ENCODE results near the gene XRN1. TPM values are rescaled to one million over a fixed set of nuclear protein-coding genes. Genes with fewer than 3 reads are reported as not detected.
"Not testable (repeated sequence)": the region's sequence is repeated elsewhere in the genome, so short reads cannot be mapped to it uniquely, and the experiment has no call there.

Gene XRN1
- total RNA-seq, 4 donors from 2014 or later = 32.2 to 89.6 (median 36.6) TPM

DNA sequence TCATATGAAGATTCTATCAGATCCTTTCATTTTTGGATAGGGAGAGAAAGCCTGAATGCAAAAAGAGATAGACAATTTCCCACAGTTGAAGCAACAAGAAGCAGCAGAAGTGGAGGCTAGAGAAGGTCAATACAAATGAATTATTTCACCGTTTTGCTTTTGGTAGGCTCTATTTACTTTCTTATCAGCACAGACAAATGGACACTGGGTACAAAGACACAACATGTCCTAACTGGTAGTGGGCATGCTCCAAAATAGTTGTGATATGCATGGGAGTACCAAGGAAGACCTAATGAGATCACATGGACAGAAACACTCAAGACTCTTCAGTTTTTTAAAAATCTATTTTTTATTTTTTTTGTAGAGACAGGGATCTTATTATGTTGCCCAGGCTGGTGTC is 99.4 kb downstream of the XRN1 start:
- Histone ChIP-seq H3K4me1 (no peaks in the 10 kb centered on the region), H3K27me3 (no peaks in the 10 kb centered on the region), H3K27ac (no peak overlapping the region), H3K36me3 (peaks cover 72% of the 10 kb centered on the region), H3K4me3 (no peak overlapping the region), H3K9me3 (no peaks in the 10 kb centered on the region)
- 83% methylated on average over 1 of the region's 1 CpG for whole genome bisulfite sequencing
- no peak for DNase-seq (ENCODE audit: low spot score in 2 of 2)
- TF ChIP-seq, protein P1, sequence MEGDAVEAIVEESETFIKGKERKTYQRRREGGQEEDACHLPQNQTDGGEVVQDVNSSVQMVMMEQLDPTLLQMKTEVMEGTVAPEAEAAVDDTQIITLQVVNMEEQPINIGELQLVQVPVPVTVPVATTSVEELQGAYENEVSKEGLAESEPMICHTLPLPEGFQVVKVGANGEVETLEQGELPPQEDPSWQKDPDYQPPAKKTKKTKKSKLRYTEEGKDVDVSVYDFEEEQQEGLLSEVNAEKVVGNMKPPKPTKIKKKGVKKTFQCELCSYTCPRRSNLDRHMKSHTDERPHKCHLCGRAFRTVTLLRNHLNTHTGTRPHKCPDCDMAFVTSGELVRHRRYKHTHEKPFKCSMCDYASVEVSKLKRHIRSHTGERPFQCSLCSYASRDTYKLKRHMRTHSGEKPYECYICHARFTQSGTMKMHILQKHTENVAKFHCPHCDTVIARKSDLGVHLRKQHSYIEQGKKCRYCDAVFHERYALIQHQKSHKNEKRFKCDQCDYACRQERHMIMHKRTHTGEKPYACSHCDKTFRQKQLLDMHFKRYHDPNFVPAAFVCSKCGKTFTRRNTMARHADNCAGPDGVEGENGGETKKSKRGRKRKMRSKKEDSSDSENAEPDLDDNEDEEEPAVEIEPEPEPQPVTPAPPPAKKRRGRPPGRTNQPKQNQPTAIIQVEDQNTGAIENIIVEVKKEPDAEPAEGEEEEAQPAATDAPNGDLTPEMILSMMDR (IDR thresholded peaks at IDR 0.05) = no peak
- no peak for TF ChIP-seq POLR2AphosphoS5 (IDR thresholded peaks at IDR 0.05)
- no peak for TF ChIP-seq POLR2A (IDR thresholded peaks at IDR 0.05)
- TF ChIP-seq EP300 (IDR thresholded peaks at IDR 0.05) = no peak

DNA sequence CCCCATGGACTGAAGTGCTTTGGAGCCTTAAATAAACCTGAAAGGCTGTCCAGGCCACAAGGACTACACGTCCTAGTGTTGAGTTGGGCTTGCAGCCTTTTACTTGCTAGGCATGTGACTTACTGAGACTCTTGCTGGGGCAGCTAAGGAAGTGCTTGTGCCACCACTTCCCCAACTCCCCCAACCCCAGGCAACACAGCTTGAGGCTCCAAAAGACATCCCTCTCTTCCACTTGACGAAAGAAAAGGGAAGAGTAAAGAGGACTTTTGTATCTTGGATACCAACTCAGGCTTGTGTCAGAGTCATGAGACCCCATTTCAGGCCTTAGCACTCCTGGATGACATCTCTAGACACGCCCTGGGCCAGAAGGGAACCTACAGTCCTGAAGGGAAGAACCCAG is 109.8 kb downstream of the XRN1 start:
- no peaks in the 10 kb centered on the region for H3K9me3 ChIP-seq
- H3K36me3 ChIP-seq = peaks cover 52% of the 10 kb centered on the region
- no peak for TF ChIP-seq EP300 (IDR thresholded peaks at IDR 0.05)
- TF ChIP-seq, protein P1 (IDR thresholded peaks at IDR 0.05) = no peak
- no peak for TF ChIP-seq POLR2A (IDR thresholded peaks at IDR 0.05)
- no peak for TF ChIP-seq POLR2AphosphoS5 (IDR thresholded peaks at IDR 0.05)
- no peak for DNase-seq (ENCODE audit: low spot score in 2 of 2)
- no peak overlapping the region for H3K4me3 ChIP-seq
- H3K27me3 ChIP-seq = no peaks in the 10 kb centered on the region
- no peaks in the 10 kb centered on the region for H3K4me1 ChIP-seq
- 87% methylated on average over 3 of the region's 3 CpGs for WGBS
- H3K27ac ChIP-seq = no peak overlapping the region

DNA sequence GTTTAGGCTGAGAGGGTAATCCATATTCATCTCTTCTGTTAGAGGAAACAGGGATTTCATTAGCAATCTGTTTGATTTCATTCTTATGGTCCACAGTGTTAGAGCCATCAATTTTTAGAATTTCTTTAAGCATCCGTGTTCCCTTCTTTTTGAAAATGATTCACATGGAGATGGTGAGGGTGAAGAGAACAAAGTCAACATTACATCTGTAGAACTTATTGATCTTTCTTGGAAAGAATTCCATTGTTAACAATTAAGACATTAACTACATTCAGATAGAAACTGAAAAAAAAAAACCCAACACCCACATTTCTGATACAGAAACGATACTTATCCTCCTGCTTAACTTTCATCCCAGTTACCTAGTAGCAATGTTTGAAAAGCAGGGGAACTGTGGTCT is 115.4 kb downstream of the XRN1 start:
- H3K4me1 ChIP-seq = no peaks in the 10 kb centered on the region
- no peaks in the 10 kb centered on the region for H3K9me3 ChIP-seq
- no peak for DNase-seq (ENCODE audit: low spot score in 2 of 2)
- no peak overlapping the region for H3K27ac ChIP-seq
- TF ChIP-seq, protein P1 (IDR thresholded peaks at IDR 0.05) = no peak
- TF ChIP-seq POLR2AphosphoS5 (IDR thresholded peaks at IDR 0.05) (no peak), POLR2A (IDR thresholded peaks at IDR 0.05) (no peak)
- H3K36me3 ChIP-seq = peaks cover 65% of the 10 kb centered on the region
- H3K4me3 ChIP-seq = no peak overlapping the region
- no peaks in the 10 kb centered on the region for H3K27me3 ChIP-seq
- 91% methylated on average over 2 of the region's 2 CpGs for WGBS

GRCh38 chr3:142324275-142324953 is 123.4 kb downstream of the XRN1 start:
- WGBS = 100% methylated on average over 1 of the region's 1 CpG
- H3K4me3 ChIP-seq; H3K4me1 ChIP-seq; H3K27me3 ChIP-seq; DNase-seq (ENCODE audit: low spot score in 2 of 2); H3K9me3 ChIP-seq; H3K27ac ChIP-seq: not testable (repeated sequence)
- H3K36me3 ChIP-seq = peaks cover 28% of the 10 kb centered on the region

- Histone ChIP-seq H3K9me3 (no peaks in the 10 kb centered on the region), H3K27me3 (no peaks in the 10 kb centered on the region), H3K4me1 (no peaks in the 10 kb centered on the region), H3K36me3 (peaks cover 42% of the 10 kb centered on the region), H3K27ac (no peak overlapping the region), H3K4me3 (no peak overlapping the region)
- TF ChIP-seq, protein P1 (IDR thresholded peaks at IDR 0.05) = no peak
- TF ChIP-seq POLR2AphosphoS5 (IDR thresholded peaks at IDR 0.05) (no peak), POLR2A (IDR thresholded peaks at IDR 0.05) (no peak), EP300 (IDR thresholded peaks at IDR 0.05) (no peak)
- WGBS = 97% methylated on average over 3 of the region's 3 CpGs
- no peak for DNase-seq (ENCODE audit: low spot score in 2 of 2)
Measured at GRCh38 chr3:142319912-142320311, 127.9 kb downstream of the XRN1 start.

DNA sequence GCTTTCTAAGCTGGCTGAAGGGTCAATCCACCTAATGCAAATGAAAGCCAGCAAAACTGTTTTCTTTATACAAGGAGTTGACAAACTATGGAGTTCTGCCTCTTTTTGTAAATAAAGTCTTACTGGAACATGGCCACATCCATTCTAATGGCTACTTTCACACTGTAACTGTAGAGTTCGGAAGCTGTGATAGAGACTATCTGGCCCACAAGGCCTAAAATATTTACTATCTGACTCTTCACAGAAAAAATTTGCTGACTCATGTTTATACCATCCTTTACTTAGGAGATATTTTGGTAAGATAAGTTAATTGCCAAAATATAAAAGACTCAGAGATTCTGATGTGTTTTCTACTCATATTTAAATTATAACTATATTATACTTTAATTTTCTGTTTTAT is 128.7 kb downstream of the XRN1 start:
- H3K36me3 ChIP-seq = peaks cover 42% of the 10 kb centered on the region

More for the DNA sequence above, 128.7 kb downstream of the XRN1 start:
- no peaks in the 10 kb centered on the region for H3K9me3 ChIP-seq
- H3K4me3 ChIP-seq = no peak overlapping the region
- 95% methylated on average over 1 of the region's 1 CpG for WGBS
- TF ChIP-seq POLR2AphosphoS5 (IDR thresholded peaks at IDR 0.05) (no peak), POLR2A (IDR thresholded peaks at IDR 0.05) (no peak), EP300 (IDR thresholded peaks at IDR 0.05) (no peak)
- TF ChIP-seq, protein P1 (IDR thresholded peaks at IDR 0.05) = no peak
- no peaks in the 10 kb centered on the region for H3K4me1 ChIP-seq
- no peak for DNase-seq (ENCODE audit: low spot score in 2 of 2)
- H3K27ac ChIP-seq = no peak overlapping the region
- no peaks in the 10 kb centered on the region for H3K27me3 ChIP-seq
